Kidney epithelial cell (primary cell): ENCODE results near the gene LIG4. TPM values are rescaled to one million over a fixed set of nuclear protein-coding genes. Genes with fewer than 3 reads are reported as not detected.

ENCODE experiments used
- DNase-seq: peaks from one replicate; pipeline ENCODE4 v3.0.0-alpha.2; 2010; ENCODE audit warnings: low read depth
- H3K27me3 ChIP-seq: 2 replicates; pipeline ENCODE4 v1.6.0; 2011; ENCODE audit warnings: low read length; ENCODE audit not compliant: control insufficient read depth, insufficient read depth
- H3K36me3 ChIP-seq: 2 replicates; pipeline ENCODE4 v1.5.1; 2011; ENCODE audit warnings: low read length; ENCODE audit not compliant: control insufficient read depth, insufficient read depth
- H3K4me3 ChIP-seq: 2 replicates; pipeline ENCODE4 v1.5.1; 2011; ENCODE audit warnings: low read depth, mild to moderate bottlenecking, control low read depth, low read length
- CTCF ChIP-seq: IDR thresholded peaks from 2 replicates; pipeline ENCODE4 v1.5.1; 2011; ENCODE audit warnings: mild to moderate bottlenecking, moderate library complexity, low read length, control low read depth, inconsistent platforms; ENCODE audit not compliant: insufficient read depth, poor library complexity, severe bottlenecking
- total RNA-seq: library from RNA; depleted of rRNA; stranded (reverse); fragments of >200 nt; gene quantifications from 2 replicates; pipeline ENCODE4 v1.2.3, GENCODE V29; 2015

Gene LIG4
- total RNA-seq, 1 donor from 2014 or later: 17.3 TPM

- DNase-seq: no peak
- Histone ChIP-seq H3K27me3 (no peaks in the 10 kb centered on the region), H3K36me3 (no peaks in the 10 kb centered on the region), H3K4me3 (no peak overlapping the region)
- no peak for TF ChIP-seq CTCF
Observed at GRCh38 chr13:108168929-108169328, 46.4 kb downstream of the LIG4 start.

- no peaks in the 10 kb centered on the region for H3K36me3 ChIP-seq
- no peaks in the 10 kb centered on the region for H3K27me3 ChIP-seq
- no peak for TF ChIP-seq CTCF
- no peak for DNase-seq
- H3K4me3 ChIP-seq: no peak overlapping the region
Observed at GRCh38 chr13:108166078-108166477, 49.3 kb downstream of the LIG4 start.

- TF ChIP-seq CTCF: no peak
- DNase-seq: no peak
- Histone ChIP-seq H3K4me3 (no peak overlapping the region), H3K27me3 (no peaks in the 10 kb centered on the region), H3K36me3 (no peaks in the 10 kb centered on the region)
Observed at GRCh38 chr13:108158746-108159145, 56.6 kb downstream of the LIG4 start.

Other genes with a start within 250 kb of the LIG4 start
- 8.5 and 9.9 TPM in 2 replicates for gene ABHD13, start 2.9 kb upstream of the LIG4 start, total RNA-seq
- 0.62 and 0.71 TPM in 2 replicates for gene TNFSF13B, start 54.2 kb upstream of the LIG4 start, total RNA-seq